Measurements from ENCODE around the gene NFIB.

Gene NFIB

GRCh38 chr9:14242150-14242805 is 71.7 kb downstream of the NFIB start:
- DNase-seq (ENCODE audit: low read depth) = no peak

GRCh38 chr9:14240537-14240936 is 73.4 kb downstream of the NFIB start:
- DNase-seq (ENCODE audit: low read depth) = no peak

- no peak for DNase-seq (ENCODE audit: low read depth)
Observed at GRCh38 chr9:14238518-14238917, 75.4 kb downstream of the NFIB start.

- DNase-seq (ENCODE audit: low read depth) = no peak
Observed at GRCh38 chr9:14238079-14238478, 75.9 kb downstream of the NFIB start.

- no peak for DNase-seq (ENCODE audit: low read depth)
Observed at GRCh38 chr9:14236591-14236990, 77.3 kb downstream of the NFIB start.

GRCh38 chr9:14232111-14232510 is 81.8 kb downstream of the NFIB start:
- DNase-seq (ENCODE audit: low read depth) = no peak

- no peak for DNase-seq (ENCODE audit: low read depth)
Observed at GRCh38 chr9:14231196-14231990, 82.5 kb downstream of the NFIB start.

- no peak for DNase-seq (ENCODE audit: low read depth)
Observed at GRCh38 chr9:14228602-14229001, 85.3 kb downstream of the NFIB start.

- DNase-seq (ENCODE audit: low read depth) = no peak
Observed at GRCh38 chr9:14226855-14227532, 86.9 kb downstream of the NFIB start.

- no peak for DNase-seq (ENCODE audit: low read depth)
Observed at GRCh38 chr9:14223081-14223480, 90.9 kb downstream of the NFIB start.

- no peak for DNase-seq (ENCODE audit: low read depth)
Observed at GRCh38 chr9:14222149-14222835, 91.6 kb downstream of the NFIB start.

GRCh38 chr9:14221558-14221957 is 92.4 kb downstream of the NFIB start:
- peak; percentile 36 for DNase-seq (ENCODE audit: low read depth)

- DNase-seq (ENCODE audit: low read depth) = no peak
Observed at GRCh38 chr9:14221119-14221518, 92.8 kb downstream of the NFIB start.

GRCh38 chr9:14220256-14220655 is 93.7 kb downstream of the NFIB start:
- no peak for DNase-seq (ENCODE audit: low read depth)

GRCh38 chr9:14219850-14220249 is 94.1 kb downstream of the NFIB start:
- DNase-seq (ENCODE audit: low read depth) = no peak

- no peak for DNase-seq (ENCODE audit: low read depth)
Observed at GRCh38 chr9:14218253-14218652, 95.7 kb downstream of the NFIB start.

GRCh38 chr9:14216612-14217194 is 97.2 kb downstream of the NFIB start:
- DNase-seq (ENCODE audit: low read depth) = no peak

GRCh38 chr9:14215614-14216013 is 98.3 kb downstream of the NFIB start:
- DNase-seq (ENCODE audit: low read depth) = no peak

- DNase-seq (ENCODE audit: low read depth) = no peak
Observed at GRCh38 chr9:14214693-14215092, 99.2 kb downstream of the NFIB start.

GRCh38 chr9:14214065-14214684 is 99.8 kb downstream of the NFIB start:
- no peak for DNase-seq (ENCODE audit: low read depth)

- DNase-seq (ENCODE audit: low read depth) = no peak
Observed at GRCh38 chr9:14213504-14213903, 100.4 kb downstream of the NFIB start.
